ENCODE measurements around the gene THOC6. TPM values are rescaled to one million over a fixed set of nuclear protein-coding genes. Genes with fewer than 3 reads are reported as not detected.
A peak's percentile ranks its signal among the peaks of the same experiment; 100 is the strongest.

The THOC6 gene
- total and polyA plus RNA-seq, 2 experiments from 2014 or later, result 35.6 to 79.4 TPM

DNA sequence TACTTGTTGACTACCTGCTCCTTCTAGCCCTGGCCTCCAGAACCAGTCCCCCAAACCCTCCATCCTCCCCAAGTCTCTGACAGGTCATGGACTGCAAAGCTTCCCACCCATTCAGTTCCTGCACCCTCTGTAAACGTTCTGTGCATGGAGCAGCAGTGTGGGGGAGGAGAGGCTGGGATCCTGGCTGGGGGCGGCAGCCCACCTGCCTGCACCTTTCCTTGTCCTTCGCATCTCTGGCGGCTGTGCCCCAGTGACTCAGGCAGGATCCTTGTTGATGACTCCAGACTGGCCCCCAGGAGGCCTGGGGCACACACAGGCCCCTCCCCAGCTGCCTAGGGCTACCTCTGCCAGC lies 42.0 kb upstream of the THOC6 start:
- Histone ChIP-seq H3K27ac (peak overlapping the region; percentile 93), H3K9me3 (ENCODE audit: low read depth) (no peaks in the 10 kb centered on the region), H3K79me2 (peaks cover 5% of the 10 kb centered on the region), H3K27me3 (no peaks in the 10 kb centered on the region), H4K20me1 (ENCODE audit: insufficient read depth, poor library complexity, severe bottlenecking) (no peaks in the 10 kb centered on the region), H3K4me2 (no peak overlapping the region), H3K4me1 (ENCODE audit: insufficient read depth) (peaks cover 9% of the 10 kb centered on the region), H2AFZ (no peak overlapping the region), H3K4me3 (no peak overlapping the region), H3K36me3 (replicated peaks; ENCODE audit: insufficient read depth, low read depth) (no peaks in the 10 kb centered on the region), H3K9me2 (replicated peaks; ENCODE audit: insufficient read depth) (no peaks in the 10 kb centered on the region)
- TF ChIP-seq EZH2 (IDR thresholded peaks at IDR 0.05; ENCODE audit: borderline replicate concordance) (no peak), EZH2phosphoT487 (IDR thresholded peaks at IDR 0.05; ENCODE audit: low read depth, severe bottlenecking, unreplicated experiment) (no peak)
- TF ChIP-seq, protein P1, sequence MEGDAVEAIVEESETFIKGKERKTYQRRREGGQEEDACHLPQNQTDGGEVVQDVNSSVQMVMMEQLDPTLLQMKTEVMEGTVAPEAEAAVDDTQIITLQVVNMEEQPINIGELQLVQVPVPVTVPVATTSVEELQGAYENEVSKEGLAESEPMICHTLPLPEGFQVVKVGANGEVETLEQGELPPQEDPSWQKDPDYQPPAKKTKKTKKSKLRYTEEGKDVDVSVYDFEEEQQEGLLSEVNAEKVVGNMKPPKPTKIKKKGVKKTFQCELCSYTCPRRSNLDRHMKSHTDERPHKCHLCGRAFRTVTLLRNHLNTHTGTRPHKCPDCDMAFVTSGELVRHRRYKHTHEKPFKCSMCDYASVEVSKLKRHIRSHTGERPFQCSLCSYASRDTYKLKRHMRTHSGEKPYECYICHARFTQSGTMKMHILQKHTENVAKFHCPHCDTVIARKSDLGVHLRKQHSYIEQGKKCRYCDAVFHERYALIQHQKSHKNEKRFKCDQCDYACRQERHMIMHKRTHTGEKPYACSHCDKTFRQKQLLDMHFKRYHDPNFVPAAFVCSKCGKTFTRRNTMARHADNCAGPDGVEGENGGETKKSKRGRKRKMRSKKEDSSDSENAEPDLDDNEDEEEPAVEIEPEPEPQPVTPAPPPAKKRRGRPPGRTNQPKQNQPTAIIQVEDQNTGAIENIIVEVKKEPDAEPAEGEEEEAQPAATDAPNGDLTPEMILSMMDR (IDR thresholded peaks at IDR 0.05; ENCODE audit: poor library complexity), result no peak
- WGBS (ENCODE audit: low lambda C conversion rate, missing lambda C conversion rate), result 48% methylated on average over 4 of the region's 4 CpGs
- DNase-seq (ENCODE audit: low spot score), result no peak

DNA sequence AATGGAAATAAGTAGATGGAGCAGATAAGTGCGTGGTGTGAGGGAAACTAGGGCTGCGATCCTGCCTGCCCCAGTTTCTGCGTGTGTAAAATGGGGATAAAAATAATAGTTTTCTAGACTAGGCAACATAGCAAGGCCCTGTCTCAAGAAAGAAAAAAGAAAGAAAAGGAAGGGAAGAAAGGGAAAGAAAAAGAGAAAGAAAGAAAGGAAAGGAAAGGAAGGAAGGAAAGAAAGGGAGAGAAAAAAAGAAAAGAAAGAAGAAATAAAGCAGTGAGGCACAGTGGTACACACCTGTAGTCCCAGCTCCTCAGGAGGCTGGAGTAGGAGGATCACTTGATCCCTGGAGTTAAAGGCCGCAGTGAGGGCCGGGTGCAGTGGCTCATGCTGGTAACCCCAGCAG lies 41.4 kb upstream of the THOC6 start:
- Histone ChIP-seq H4K20me1 (ENCODE audit: insufficient read depth, poor library complexity, severe bottlenecking) (no peaks in the 10 kb centered on the region), H3K4me1 (ENCODE audit: insufficient read depth) (peaks cover 9% of the 10 kb centered on the region), H3K4me3 (no peak overlapping the region), H3K36me3 (replicated peaks; ENCODE audit: insufficient read depth, low read depth) (no peaks in the 10 kb centered on the region), H3K9me2 (replicated peaks; ENCODE audit: insufficient read depth) (no peaks in the 10 kb centered on the region), H3K79me2 (peaks cover 5% of the 10 kb centered on the region), H3K27me3 (no peaks in the 10 kb centered on the region), H2AFZ (no peak overlapping the region), H3K9me3 (ENCODE audit: low read depth) (no peaks in the 10 kb centered on the region), H3K27ac (no peak overlapping the region), H3K4me2 (no peak overlapping the region)
- 75% methylated on average over 5 of the region's 5 CpGs for WGBS (ENCODE audit: low lambda C conversion rate, missing lambda C conversion rate)
- no peak for TF ChIP-seq EZH2phosphoT487 (IDR thresholded peaks at IDR 0.05; ENCODE audit: low read depth, severe bottlenecking, unreplicated experiment)
- TF ChIP-seq, protein P1 (IDR thresholded peaks at IDR 0.05; ENCODE audit: poor library complexity), result no peak
- TF ChIP-seq EZH2 (IDR thresholded peaks at IDR 0.05; ENCODE audit: borderline replicate concordance), result no peak
- DNase-seq (ENCODE audit: low spot score), result no peak

DNA sequence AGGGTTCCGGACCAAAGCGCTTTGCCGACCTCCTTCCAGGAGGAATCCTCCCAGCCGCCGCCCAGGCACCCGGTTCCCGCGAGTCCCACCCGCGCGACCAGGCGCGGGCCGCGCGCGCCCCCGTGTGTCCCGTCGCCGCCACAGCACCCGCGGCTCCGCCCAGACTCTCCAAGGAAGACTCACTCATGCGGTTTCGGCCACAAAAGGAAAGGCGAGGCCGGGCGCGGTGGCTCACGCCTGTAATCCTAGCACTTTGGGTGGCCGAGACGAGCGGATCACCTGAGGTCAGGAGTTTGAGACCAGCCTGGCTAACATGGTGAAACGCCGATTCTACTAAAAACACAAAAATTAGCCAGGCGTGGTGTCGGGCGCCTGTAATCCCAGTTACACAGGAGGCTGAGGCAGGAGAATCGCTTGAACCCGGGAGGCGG lies 40.1 kb upstream of the THOC6 start:
- Histone ChIP-seq H2AFZ (peak overlapping the region; percentile 46), H3K4me3 (no peak overlapping the region), H4K20me1 (ENCODE audit: insufficient read depth, poor library complexity, severe bottlenecking) (no peaks in the 10 kb centered on the region), H3K36me3 (replicated peaks; ENCODE audit: insufficient read depth, low read depth) (no peaks in the 10 kb centered on the region), H3K79me2 (peaks cover 5% of the 10 kb centered on the region), H3K27ac (no peak overlapping the region), H3K9me3 (ENCODE audit: low read depth) (no peaks in the 10 kb centered on the region), H3K27me3 (no peaks in the 10 kb centered on the region), H3K4me1 (ENCODE audit: insufficient read depth) (peaks cover 15% of the 10 kb centered on the region), H3K9me2 (replicated peaks; ENCODE audit: insufficient read depth) (no peaks in the 10 kb centered on the region), H3K4me2 (peak overlapping the region; percentile 82)
- peak; percentile 86 for DNase-seq (ENCODE audit: low spot score)
- no peak for TF ChIP-seq EZH2phosphoT487 (IDR thresholded peaks at IDR 0.05; ENCODE audit: low read depth, severe bottlenecking, unreplicated experiment)
- TF ChIP-seq, protein P1 (IDR thresholded peaks at IDR 0.05; ENCODE audit: poor library complexity), result peak; percentile 86
- 12% methylated on average over 42 of the region's 42 CpGs for WGBS (ENCODE audit: low lambda C conversion rate, missing lambda C conversion rate)

DNA sequence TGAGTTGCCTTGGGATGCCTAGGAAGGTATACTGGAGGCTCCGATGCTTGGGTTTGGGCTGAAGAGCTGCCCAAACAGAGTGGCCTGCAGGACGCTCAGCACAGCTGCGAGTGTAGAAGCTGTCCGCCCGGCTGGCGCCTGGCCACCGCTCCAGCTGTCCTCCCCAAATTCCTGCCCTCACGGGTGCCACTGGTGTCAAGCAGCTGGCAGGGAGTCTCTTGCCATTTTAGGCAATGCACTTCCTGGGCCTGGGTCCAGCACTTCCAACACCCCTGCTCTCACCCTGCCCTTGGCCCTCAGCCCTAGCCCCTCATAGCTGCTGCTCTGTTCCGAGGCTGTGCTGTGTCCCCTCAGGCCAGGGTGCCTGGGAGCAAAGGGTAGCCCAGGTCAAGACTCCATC lies 38.4 kb upstream of the THOC6 start:
- H3K4me3 ChIP-seq, result no peak overlapping the region
- no peak overlapping the region for H3K27ac ChIP-seq
- no peaks in the 10 kb centered on the region for H3K79me2 ChIP-seq

More for the DNA sequence above, 38.4 kb upstream of the THOC6 start:
- H3K9me3 ChIP-seq (ENCODE audit: low read depth), result no peaks in the 10 kb centered on the region
- no peak overlapping the region for H3K4me2 ChIP-seq
- no peak for DNase-seq (ENCODE audit: low spot score)
- TF ChIP-seq EZH2phosphoT487 (IDR thresholded peaks at IDR 0.05; ENCODE audit: low read depth, severe bottlenecking, unreplicated experiment) (no peak), EZH2 (IDR thresholded peaks at IDR 0.05; ENCODE audit: borderline replicate concordance) (no peak)
- TF ChIP-seq, protein P1 (IDR thresholded peaks at IDR 0.05; ENCODE audit: poor library complexity), result no peak
- H3K27me3 ChIP-seq, result no peaks in the 10 kb centered on the region
- no peaks in the 10 kb centered on the region for H3K36me3 ChIP-seq (replicated peaks; ENCODE audit: insufficient read depth, low read depth)
- 90% methylated on average over 9 of the region's 9 CpGs for WGBS (ENCODE audit: low lambda C conversion rate, missing lambda C conversion rate)
- H3K4me1 ChIP-seq (ENCODE audit: insufficient read depth), result peaks cover 15% of the 10 kb centered on the region
- H4K20me1 ChIP-seq (ENCODE audit: insufficient read depth, poor library complexity, severe bottlenecking), result no peaks in the 10 kb centered on the region
- no peak overlapping the region for H2AFZ ChIP-seq
- no peaks in the 10 kb centered on the region for H3K9me2 ChIP-seq (replicated peaks; ENCODE audit: insufficient read depth)

All from hepatocyte (in vitro differentiated cells).